Left lung (tissue), 10 donors: ENCODE measurements around the gene CIDEB. TPM values are rescaled to one million over a fixed set of nuclear protein-coding genes. Genes with fewer than 3 reads are reported as not detected.

Experiments used
- ATAC-seq: fragments of 200-7000 bp; cut with Tn5 transposase; one replicate; pipeline ENCODE4 v1.9.1; 2020; ENCODE audit warnings: moderate library complexity
- DNase-seq, 4 donors: peaks; one replicate each; pipeline ENCODE4 v3.0.0-alpha.2; 2013 to 2020
- H3K27ac ChIP-seq, 2 donors: fragments of 200-600 bp; sonication (generic) in 1 of 2; one replicate each; pipeline versions ENCODE4 v1.5.0 to v1.8.0; 2020 to 2021
- H3K27me3 ChIP-seq, 2 donors: fragments of 200-600 bp; sonication (generic) in 1 of 2; one replicate each; pipeline versions ENCODE4 v1.5.0 to v1.8.0; 2020 to 2021
- H3K36me3 ChIP-seq, 2 donors: fragments of 200-600 bp; sonication (generic) in 1 of 2; one replicate each; pipeline versions ENCODE4 v1.5.0 to v1.8.0; 2020 to 2021
- H3K4me1 ChIP-seq, 2 donors: fragments of 200-600 bp; one replicate each; pipeline ENCODE4 v1.8.0; 2021
- H3K4me3 ChIP-seq, 2 donors: fragments of 200-600 bp; sonication (generic) in 1 of 2; one replicate each; pipeline versions ENCODE4 v1.5.0 to v1.8.0; 2020 to 2021; ENCODE audit warnings: mild to moderate bottlenecking in 1 of 2
- H3K9me3 ChIP-seq, 2 donors: fragments of 200-600 bp; sonication (generic) in 1 of 2; one replicate each; pipeline versions ENCODE4 v1.5.0 to v1.8.0; 2020 to 2021
- CTCF ChIP-seq, 2 donors: fragments of 200-600 bp; sonication (generic) in 1 of 2; IDR thresholded peaks; one replicate each; pipeline versions ENCODE4 v1.5.0 to v1.8.0; 2021; ENCODE audit warnings: antibody characterized with exemption in 2 of 2
- intact Hi-C, 2 donors: fragments of 100-400 bp; cut with DNase I; formaldehyde crosslinking; loops; one replicate each; pipeline versions ENCODE4 v1.11.2 to v1.14.2; 2022
- polyA plus RNA-seq, 6 donors: library from polyadenylated mRNA; unstranded; fragments of 120-200 nt; gene quantifications; one replicate each; pipeline ENCODE4 v1.2.1, GENCODE V29; 2013; ENCODE audit not compliant: insufficient read length in 6 of 6
- total RNA-seq, 2 donors: library from RNA; stranded (reverse); fragmentation: NEBNext Ultra II Directional; extraction: Animal tissue kit (Norgen Biotek cat#: 25700); gene quantifications; one replicate each; pipeline ENCODE4 v1.2.1, GENCODE V29; 2021
- donor health status: DM: no; HTN: yes; CAD: no.
- donor health status: DM: no; HTN: no; CAD: no.

The CIDEB gene
- total and polyA plus RNA-seq, 8 donors: 9.2 to 22.7 (median 13.9) TPM

- intact Hi-C loops: no loop called here
- DNase-seq (no peak), ATAC-seq (no peak)
- no peak overlapping the region for H3K4me3 ChIP-seq
- TF ChIP-seq CTCF (IDR thresholded peaks at IDR 0.05): no peak
- peaks cover 0 to 10% of the 10 kb centered on the region in 2 donors for H3K4me1 ChIP-seq
- H3K27me3 ChIP-seq: no peaks in the 10 kb centered on the region
- no peaks in the 10 kb centered on the region for H3K9me3 ChIP-seq
- no peak overlapping the region for H3K27ac ChIP-seq
- H3K36me3 ChIP-seq: peaks cover 0 to 69% of the 10 kb centered on the region in 2 donors
Observed at GRCh38 chr14:24292118-24292807, 15.5 kb downstream of the CIDEB start.

DNA sequence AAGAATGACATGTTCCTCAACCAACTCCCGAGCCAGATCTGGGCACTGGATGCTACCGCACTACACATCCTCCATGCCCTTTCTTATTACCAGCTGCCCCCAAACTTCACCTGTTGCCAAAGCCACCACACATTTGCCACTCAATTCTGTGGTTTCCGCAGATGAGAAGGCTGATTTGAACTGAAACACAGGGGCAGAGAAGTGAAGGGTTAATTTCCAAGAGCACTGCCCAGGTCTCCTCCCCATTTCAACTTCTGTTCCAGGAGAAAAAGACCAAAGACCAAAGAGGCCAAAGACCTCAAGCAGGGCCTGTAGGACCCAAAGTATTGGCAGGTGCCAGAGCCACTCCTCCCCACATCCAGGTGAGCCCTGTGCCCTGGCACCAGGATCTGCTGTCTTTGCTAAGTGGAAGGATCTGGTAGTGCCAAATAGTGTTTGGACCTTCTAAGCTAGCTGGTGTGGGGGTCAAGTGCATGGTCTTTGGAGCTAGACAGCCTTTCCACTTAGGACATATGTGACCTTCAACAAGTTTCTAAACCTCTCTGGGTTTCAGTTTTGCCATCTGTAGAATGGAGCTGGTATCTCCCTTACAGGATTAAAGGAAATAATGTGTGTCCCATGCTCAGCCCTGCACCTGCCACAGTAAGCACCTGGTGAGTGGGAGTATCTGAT is 16.2 kb downstream of the CIDEB start:
- no peaks in the 10 kb centered on the region for H3K9me3 ChIP-seq
- intact Hi-C loops: no loop called here
- no peak for ATAC-seq
- no peaks in the 10 kb centered on the region for H3K27me3 ChIP-seq
- H3K4me1 ChIP-seq: peaks cover 0 to 3% of the 10 kb centered on the region in 2 donors
- no peak for TF ChIP-seq CTCF (IDR thresholded peaks at IDR 0.05)
- peaks cover 0 to 69% of the 10 kb centered on the region in 2 donors for H3K36me3 ChIP-seq
- H3K4me3 ChIP-seq: no peak overlapping the region
- no peak for DNase-seq
- H3K27ac ChIP-seq: no peak overlapping the region

- no peak for ATAC-seq
- Histone ChIP-seq H3K4me3 (no peak overlapping the region), H3K27ac (no peak overlapping the region), H3K9me3 (no peaks in the 10 kb centered on the region), H3K4me1 (no peaks in the 10 kb centered on the region), H3K36me3 (peaks cover 0 to 63% of the 10 kb centered on the region in 2 donors), H3K27me3 (no peaks in the 10 kb centered on the region)
- no peak for DNase-seq
- intact Hi-C loops: no loop called here
- no peak for TF ChIP-seq CTCF (IDR thresholded peaks at IDR 0.05)
Observed at GRCh38 chr14:24290746-24291145, 17.0 kb downstream of the CIDEB start.

DNA sequence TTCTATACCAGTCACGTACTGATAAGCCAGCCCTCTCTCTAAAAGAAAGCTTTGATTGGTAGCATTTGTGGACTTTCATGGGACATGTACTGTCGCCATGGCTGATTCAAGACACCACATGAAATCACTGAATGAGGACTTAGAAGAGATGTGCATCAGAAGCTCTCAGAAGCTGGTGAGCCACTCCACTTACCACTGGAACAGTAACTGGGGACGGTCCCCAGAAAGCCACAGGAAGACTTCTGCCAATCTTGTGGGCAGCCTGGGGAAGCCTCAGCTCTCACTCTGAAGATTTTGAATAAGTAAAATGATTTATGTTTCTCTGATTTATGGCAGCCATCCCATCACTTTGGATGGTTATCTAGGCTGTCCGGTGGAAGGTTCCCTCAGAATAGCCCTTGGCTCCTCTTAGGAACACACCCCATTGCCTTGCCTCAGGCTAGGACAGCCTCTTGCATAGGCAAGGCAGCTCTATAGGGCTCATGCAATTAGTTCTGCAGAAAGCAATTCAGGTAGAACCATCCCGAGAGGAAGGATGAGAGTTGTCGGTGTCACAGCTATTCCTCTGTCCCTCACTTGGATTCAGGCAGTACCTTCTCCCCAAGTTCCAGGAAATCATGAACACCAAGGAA is 18.0 kb downstream of the CIDEB start:
- ATAC-seq: no peak
- intact Hi-C loops: no loop called here
- no peak for TF ChIP-seq CTCF (IDR thresholded peaks at IDR 0.05)

DNA sequence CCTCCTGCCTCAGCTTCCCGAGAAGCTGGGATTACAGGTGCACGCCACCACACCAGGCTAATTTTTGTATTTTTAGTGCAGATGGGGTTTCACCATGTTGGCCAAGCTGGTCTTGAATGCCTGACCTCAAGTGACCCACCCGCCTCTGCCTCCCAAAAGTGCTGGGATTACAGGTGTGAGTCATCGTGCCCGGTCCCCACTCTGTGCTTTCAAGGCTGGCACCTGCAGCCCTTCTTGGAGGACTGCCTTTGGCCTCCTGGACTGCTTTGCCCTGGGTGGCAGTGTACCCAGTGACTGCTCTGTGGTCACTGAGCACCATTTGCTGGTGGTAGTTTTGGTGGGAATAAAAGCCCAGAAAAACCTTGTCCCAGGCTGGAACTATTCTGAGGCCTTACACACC is 20.8 kb downstream of the CIDEB start:
- Histone ChIP-seq H3K4me3 (no peak overlapping the region), H3K4me1 (peaks cover 0 to 10% of the 10 kb centered on the region in 2 donors), H3K36me3 (peaks cover 0 to 36% of the 10 kb centered on the region in 2 donors), H3K9me3 (no peaks in the 10 kb centered on the region), H3K27me3 (no peaks in the 10 kb centered on the region), H3K27ac (no peak overlapping the region)
- TF ChIP-seq CTCF (IDR thresholded peaks at IDR 0.05): no peak
- ATAC-seq (no peak), DNase-seq (no peak)
- intact Hi-C loops: no loop called here

More for the DNA sequence above, 18.0 kb downstream of the CIDEB start:
- no peaks in the 10 kb centered on the region for H3K9me3 ChIP-seq
- H3K4me1 ChIP-seq: no peaks in the 10 kb centered on the region
- no peak overlapping the region for H3K4me3 ChIP-seq
- no peak overlapping the region for H3K27ac ChIP-seq
- no peaks in the 10 kb centered on the region for H3K27me3 ChIP-seq
- DNase-seq: no peak
- peaks cover 0 to 54% of the 10 kb centered on the region in 2 donors for H3K36me3 ChIP-seq
